Osteoblast (primary cell): ENCODE measurements around the gene LSM4. TPM values are rescaled to one million over a fixed set of nuclear protein-coding genes. Genes with fewer than 3 reads are reported as not detected.

Experiments used
- DNase-seq: peaks from one replicate; pipeline ENCODE4 v3.0.0; 2011; ENCODE audit warnings: low spot score, mixed read lengths; ENCODE audit not compliant: insufficient read length; ENCODE audit errors: missing footprints
- H2AFZ ChIP-seq: 2 replicates; pipeline ENCODE4 v1.6.0; 2011; ENCODE audit warnings: mild to moderate bottlenecking, low read length
- H3K27ac ChIP-seq: 2 replicates; pipeline ENCODE4 v1.5.1; 2011; ENCODE audit warnings: mild to moderate bottlenecking, low read depth, low read length, moderate library complexity
- H3K27me3 ChIP-seq: 2 replicates; pipeline ENCODE4 v1.6.0; 2012; ENCODE audit warnings: mild to moderate bottlenecking, control low read depth, inconsistent platforms, low read length, moderate library complexity; ENCODE audit not compliant: insufficient read depth
- H3K36me3 ChIP-seq: 2 replicates; pipeline ENCODE4 v1.5.1; 2011; ENCODE audit warnings: mild to moderate bottlenecking, low read length, control low read depth, moderate library complexity; ENCODE audit not compliant: insufficient read depth
- H3K4me1 ChIP-seq: 2 replicates; pipeline ENCODE4 v1.5.1; 2011; ENCODE audit warnings: mild to moderate bottlenecking, low read length, control low read depth, moderate library complexity; ENCODE audit not compliant: insufficient read depth
- H3K4me2 ChIP-seq: 2 replicates; pipeline ENCODE4 v1.6.0; 2011; ENCODE audit warnings: mild to moderate bottlenecking, low read length; ENCODE audit not compliant: insufficient read depth
- H3K4me3 ChIP-seq: fragments of 200-600 bp; sonication (generic); 3 replicates; pipeline ENCODE4 v1.5.1; 2012; ENCODE audit warnings: mild to moderate bottlenecking, low read length, inconsistent platforms; ENCODE audit not compliant: insufficient read depth
- H3K79me2 ChIP-seq: 2 replicates; pipeline ENCODE4 v1.6.0; 2012; ENCODE audit warnings: mild to moderate bottlenecking, low read length, control low read depth, inconsistent platforms; ENCODE audit not compliant: insufficient read depth
- H3K9me3 ChIP-seq: 2 replicates; pipeline ENCODE4 v1.5.1; 2011; ENCODE audit warnings: low read depth, low read length, control low read depth
- H4K20me1 ChIP-seq: 2 replicates; pipeline ENCODE4 v1.6.0; 2012; ENCODE audit warnings: mild to moderate bottlenecking, low read length, control low read depth; ENCODE audit not compliant: insufficient read depth
- CTCF ChIP-seq: IDR thresholded peaks from 2 replicates; pipeline ENCODE4 v1.5.1; 2011; ENCODE audit warnings: mild to moderate bottlenecking, low read depth, low read length, moderate library complexity; ENCODE audit errors: extremely low read depth
- total RNA-seq: library from RNA; depleted of rRNA; stranded (reverse); fragments of >200 nt; gene quantifications from 2 replicates; pipeline ENCODE4 v1.2.3, GENCODE V29; 2012

The LSM4 gene
- total RNA-seq, 1 donor: 74.6 TPM

GRCh38 chr19:18320865-18321733 lies 1.8 kb downstream of the LSM4 start:
- DNase-seq: peak; percentile 68
- no peak overlapping the region for H2AFZ ChIP-seq
- peaks cover 3% of the 10 kb centered on the region for H3K36me3 ChIP-seq
- H3K4me3 ChIP-seq: no peak overlapping the region
- peak overlapping the region; percentile 86 for H3K27ac ChIP-seq
- peak overlapping the region; percentile 98 for H3K4me2 ChIP-seq
- no peaks in the 10 kb centered on the region for H3K9me3 ChIP-seq
- H3K4me1 ChIP-seq: peaks cover 25% of the 10 kb centered on the region
- H3K79me2 ChIP-seq: peaks cover 50% of the 10 kb centered on the region
- H3K27me3 ChIP-seq: no peaks in the 10 kb centered on the region
- H4K20me1 ChIP-seq: no peaks in the 10 kb centered on the region
- TF ChIP-seq CTCF: no peak

- no peak overlapping the region for H3K4me2 ChIP-seq
- peaks cover 3% of the 10 kb centered on the region for H3K36me3 ChIP-seq
- peaks cover 52% of the 10 kb centered on the region for H3K79me2 ChIP-seq
- H3K4me3 ChIP-seq: no peak overlapping the region
- peaks cover 25% of the 10 kb centered on the region for H3K4me1 ChIP-seq
- no peaks in the 10 kb centered on the region for H4K20me1 ChIP-seq
- no peaks in the 10 kb centered on the region for H3K9me3 ChIP-seq
- no peak for TF ChIP-seq CTCF
- H3K27ac ChIP-seq: no peak overlapping the region
- no peaks in the 10 kb centered on the region for H3K27me3 ChIP-seq
- DNase-seq: peak; percentile 9
- H2AFZ ChIP-seq: no peak overlapping the region
Measured at GRCh38 chr19:18319591-18320135, 3.2 kb downstream of the LSM4 start.

GRCh38 chr19:18317961-18318800 lies 4.7 kb downstream of the LSM4 start:
- no peaks in the 10 kb centered on the region for H4K20me1 ChIP-seq
- H3K27ac ChIP-seq: peak overlapping the region; percentile 17
- DNase-seq: peak; percentile 83
- peaks cover 54% of the 10 kb centered on the region for H3K79me2 ChIP-seq
- no peak for TF ChIP-seq CTCF
- H3K4me3 ChIP-seq: no peak overlapping the region
- H3K4me2 ChIP-seq: no peak overlapping the region
- no peaks in the 10 kb centered on the region for H3K9me3 ChIP-seq
- peak overlapping the region; percentile 3 for H2AFZ ChIP-seq
- no peaks in the 10 kb centered on the region for H3K27me3 ChIP-seq
- H3K4me1 ChIP-seq: peaks cover 23% of the 10 kb centered on the region
- peaks cover 8% of the 10 kb centered on the region for H3K36me3 ChIP-seq

- TF ChIP-seq CTCF: no peak
- Histone ChIP-seq H3K36me3 (peaks cover 14% of the 10 kb centered on the region), H3K4me3 (no peak overlapping the region), H3K79me2 (peaks cover 21% of the 10 kb centered on the region), H3K27ac (peak overlapping the region; percentile 54), H3K9me3 (no peaks in the 10 kb centered on the region), H4K20me1 (no peaks in the 10 kb centered on the region), H3K4me2 (no peak overlapping the region), H3K27me3 (no peaks in the 10 kb centered on the region), H2AFZ (no peak overlapping the region), H3K4me1 (peaks cover 7% of the 10 kb centered on the region)
- peak; percentile 90 for DNase-seq
Measured at GRCh38 chr19:18313398-18313797, 9.5 kb downstream of the LSM4 start.
